ENCODE results near the gene FAM20C.

DNA sequence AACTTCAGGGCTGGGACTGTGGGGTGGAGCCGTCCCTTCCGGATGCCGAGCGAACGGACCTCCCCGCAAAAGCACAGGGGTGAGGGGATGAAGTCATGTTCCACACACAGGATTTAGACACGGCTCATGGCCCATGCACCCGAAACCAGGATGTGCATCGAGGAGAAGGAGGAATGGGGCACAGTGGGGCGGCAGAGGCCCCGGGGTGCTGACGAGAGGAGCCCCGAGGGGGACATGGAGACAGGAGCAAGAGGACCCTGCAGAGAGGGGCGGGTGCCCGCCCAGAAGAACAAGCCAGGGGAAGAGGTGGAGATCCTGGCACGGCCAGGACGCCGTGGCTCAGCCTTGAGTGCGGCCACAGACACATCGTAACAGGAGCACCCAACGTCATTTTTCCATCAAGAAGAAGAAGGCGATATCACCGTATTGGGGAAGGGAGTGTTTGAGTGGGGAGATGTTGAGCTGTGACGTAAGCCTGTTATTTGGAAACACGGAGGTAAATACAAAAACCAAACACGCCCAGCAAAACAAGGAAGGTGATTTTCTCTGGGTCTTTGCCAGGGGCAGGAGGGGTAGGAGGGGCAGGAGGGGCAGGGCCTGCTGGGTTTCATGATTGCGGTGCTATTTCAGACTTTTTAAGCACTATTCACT is 72.3 kb downstream of the FAM20C start:
- TF ChIP-seq YY1 (IDR thresholded peaks at IDR 0.05; ENCODE audit: low read depth, low read length) (no peak), POLR2AphosphoS5 (IDR thresholded peaks at IDR 0.05; ENCODE audit: low read length) (no peak), RBBP5 (conservative IDR thresholded peaks at IDR 0.05) (no peak), IKZF1 (conservative IDR thresholded peaks at IDR 0.05) (no peak), NR2C2 (IDR thresholded peaks at IDR 0.05; ENCODE audit: borderline replicate concordance, control insufficient read depth, insufficient read length, low read depth) (no peak), ATF7 (IDR thresholded peaks at IDR 0.05; ENCODE audit: low read depth) (no peak), ZNF274 (IDR thresholded peaks at IDR 0.05; ENCODE audit: insufficient read depth, insufficient read length) (no peak), CHD2 (IDR thresholded peaks at IDR 0.05; ENCODE audit: borderline replicate concordance, low read depth, low read length) (no peak), MXI1 (IDR thresholded peaks at IDR 0.05; ENCODE audit: low read depth, low read length) (no peak)
- TF ChIP-seq, protein P1, sequence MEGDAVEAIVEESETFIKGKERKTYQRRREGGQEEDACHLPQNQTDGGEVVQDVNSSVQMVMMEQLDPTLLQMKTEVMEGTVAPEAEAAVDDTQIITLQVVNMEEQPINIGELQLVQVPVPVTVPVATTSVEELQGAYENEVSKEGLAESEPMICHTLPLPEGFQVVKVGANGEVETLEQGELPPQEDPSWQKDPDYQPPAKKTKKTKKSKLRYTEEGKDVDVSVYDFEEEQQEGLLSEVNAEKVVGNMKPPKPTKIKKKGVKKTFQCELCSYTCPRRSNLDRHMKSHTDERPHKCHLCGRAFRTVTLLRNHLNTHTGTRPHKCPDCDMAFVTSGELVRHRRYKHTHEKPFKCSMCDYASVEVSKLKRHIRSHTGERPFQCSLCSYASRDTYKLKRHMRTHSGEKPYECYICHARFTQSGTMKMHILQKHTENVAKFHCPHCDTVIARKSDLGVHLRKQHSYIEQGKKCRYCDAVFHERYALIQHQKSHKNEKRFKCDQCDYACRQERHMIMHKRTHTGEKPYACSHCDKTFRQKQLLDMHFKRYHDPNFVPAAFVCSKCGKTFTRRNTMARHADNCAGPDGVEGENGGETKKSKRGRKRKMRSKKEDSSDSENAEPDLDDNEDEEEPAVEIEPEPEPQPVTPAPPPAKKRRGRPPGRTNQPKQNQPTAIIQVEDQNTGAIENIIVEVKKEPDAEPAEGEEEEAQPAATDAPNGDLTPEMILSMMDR (IDR thresholded peaks at IDR 0.05 in 2 of 3, conservative IDR thresholded peaks at IDR 0.05 in 1 of 3; ENCODE audit: control insufficient read depth in 2 of 3, extremely low read depth in 1 of 3, insufficient read depth in 1 of 3, low read depth in 3 of 3, low read length in 3 of 3): no peak
- TF ChIP-seq, protein P2, sequence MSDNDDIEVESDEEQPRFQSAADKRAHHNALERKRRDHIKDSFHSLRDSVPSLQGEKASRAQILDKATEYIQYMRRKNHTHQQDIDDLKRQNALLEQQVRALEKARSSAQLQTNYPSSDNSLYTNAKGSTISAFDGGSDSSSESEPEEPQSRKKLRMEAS (IDR thresholded peaks at IDR 0.05; ENCODE audit: low read depth, low read length): no peak
- TF ChIP-seq, protein P3, sequence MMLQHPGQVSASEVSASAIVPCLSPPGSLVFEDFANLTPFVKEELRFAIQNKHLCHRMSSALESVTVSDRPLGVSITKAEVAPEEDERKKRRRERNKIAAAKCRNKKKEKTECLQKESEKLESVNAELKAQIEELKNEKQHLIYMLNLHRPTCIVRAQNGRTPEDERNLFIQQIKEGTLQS (IDR thresholded peaks at IDR 0.05; ENCODE audit: borderline replicate concordance, extremely low read depth, low read depth, low read length): no peak
